A549 (cell line): ENCODE measurements around the gene ZNF775. TPM values are rescaled to one million over a fixed set of nuclear protein-coding genes. Genes with fewer than 3 reads are reported as not detected.

Source experiments
- ATAC-seq, 2 experiments: fragments of 200-7000 bp in 1 of 2; fragments of >200 bp in 1 of 2; cut with Nextera tagmentation in 1 of 2; cut with Tn5 transposase in 1 of 2; 3 replicates each; pipeline versions ENCODE4 v1.8.0 to v1.9.1; 2018 to 2020; ENCODE audit warnings: mild to moderate bottlenecking in 1 of 2, moderate library complexity in 1 of 2
- CTCF ChIA-PET: fragments of 300-600 bp; sonication (Branson Sonifier 250); formaldehyde crosslinking; extraction: SDS; loops from one replicate; lab custom pipeline; 2021; ENCODE audit warnings: antibody characterized with exemption, inconsistent platforms; lab: Yijun Ruan, JAX
- POLR2A ChIA-PET: fragments of 350-600 bp; formaldehyde crosslinking; extraction: SDS; loops from one replicate; lab custom pipeline; 2021; ENCODE audit warnings: antibody characterized with exemption, inconsistent platforms; lab: Yijun Ruan, JAX
- DNase-seq, 2 experiments: peaks; one replicate each; pipeline versions ENCODE4 v3.0.0 to v3.0.0-alpha.2; 2011 to 2016; ENCODE audit warnings: low read depth in 1 of 2, low spot score in 1 of 2
- FAIRE-seq: peaks from 2 replicates; lab custom pipeline; 2011; peaks lifted over from hg19 to GRCh38; lab: Jason Lieb, UNC
- H3K27ac ChIP-seq, 2 experiments: fragments of >200 bp; sonication (Bioruptor Twin); formaldehyde crosslinking; 3 replicates each; pipeline ENCODE4 v1.5.1; 2016 to 2017
- H3K4me1 ChIP-seq: fragments of >200 bp; sonication (Bioruptor Twin); formaldehyde crosslinking; 3 replicates; pipeline ENCODE4 v1.6.1; 2016
- H3K4me2 ChIP-seq: fragments of >200 bp; sonication (Bioruptor Twin); formaldehyde crosslinking; 3 replicates; pipeline ENCODE4 v1.6.1; 2016
- H3K4me3 ChIP-seq: fragments of >200 bp; sonication (Bioruptor Twin); formaldehyde crosslinking; 3 replicates; pipeline ENCODE4 v1.5.1; 2016
- H3K9me3 ChIP-seq: fragments of >200 bp; sonication (Bioruptor Twin); formaldehyde crosslinking; 3 replicates; pipeline ENCODE4 v1.6.1; 2016
- BHLHE40 ChIP-seq: IDR thresholded peaks from 2 replicates; pipeline ENCODE4 v1.6.1; 2012; ENCODE audit warnings: low read depth, low read length, inconsistent platforms
- CBX2 ChIP-seq: fragments of 200-600 bp; sonication (generic); IDR thresholded peaks from 2 replicates; pipeline ENCODE4 v1.6.1; 2016; ENCODE audit warnings: low read depth, mild to moderate bottlenecking, borderline replicate concordance
- EHF ChIP-seq: fragments of 250-450 bp; sonication (Bioruptor Pico); IDR thresholded peaks from 2 replicates; pipeline ENCODE4 v1.5.0; 2020; ENCODE audit warnings: mild to moderate bottlenecking
- EHMT2 ChIP-seq: fragments of 200-600 bp; sonication (generic); IDR thresholded peaks from 2 replicates; pipeline ENCODE4 v1.6.1; 2016; ENCODE audit warnings: antibody characterized with exemption, low read depth, mild to moderate bottlenecking, moderate library complexity
- ELK1 ChIP-seq: fragments of 150-350 bp; IDR thresholded peaks from 2 replicates; pipeline ENCODE4 v1.6.1; 2014; ENCODE audit warnings: low read depth, mild to moderate bottlenecking, low read length
- EP300 ChIP-seq, 2 experiments: fragments of >200 bp; sonication (Bioruptor Twin); formaldehyde crosslinking; IDR thresholded peaks; 2 replicates in 1 of 2; 3 replicates in 1 of 2; pipeline ENCODE4 v1.6.1; 2016 to 2017
- FOSB ChIP-seq: fragments of 250-450 bp; sonication (Bioruptor Pico); IDR thresholded peaks from 2 replicates; pipeline ENCODE4 v1.5.0; 2020; ENCODE audit warnings: mild to moderate bottlenecking, moderate library complexity
- FOSL2 ChIP-seq, 2 experiments: fragments of 450-650 bp in 1 of 2; fragments of >200 bp in 1 of 2; sonication (Bioruptor Twin) in 1 of 2; formaldehyde crosslinking; IDR thresholded peaks; 2 replicates each; pipeline versions ENCODE4 v1.5.0 to v1.6.1; 2016 to 2020; ENCODE audit warnings: mild to moderate bottlenecking in 1 of 2, moderate library complexity in 1 of 2
- HES2 ChIP-seq: fragments of >200 bp; sonication (Bioruptor Twin); formaldehyde crosslinking; IDR thresholded peaks from 2 replicates; pipeline ENCODE4 v1.6.1; 2016
- HEYL ChIP-seq: fragments of 250-450 bp; sonication (Bioruptor Pico); IDR thresholded peaks from 2 replicates; pipeline ENCODE4 v1.8.0; 2021; ENCODE audit warnings: mild to moderate bottlenecking, moderate library complexity
- KDM5A ChIP-seq: fragments of 200-600 bp; sonication (generic); IDR thresholded peaks from 2 replicates; pipeline ENCODE4 v1.6.1; 2016; ENCODE audit warnings: antibody characterized with exemption, mild to moderate bottlenecking
- MAFK ChIP-seq: fragments of 450-650 bp; IDR thresholded peaks from 2 replicates; pipeline ENCODE4 v1.6.1; 2014; ENCODE audit not compliant: partially characterized antibody
- MAX ChIP-seq: IDR thresholded peaks from 2 replicates; pipeline ENCODE4 v1.6.1; 2012
- MAZ ChIP-seq: fragments of 150-350 bp; IDR thresholded peaks from 2 replicates; pipeline ENCODE4 v1.6.1; 2014; ENCODE audit warnings: antibody characterized with exemption, low read depth, low read length, borderline replicate concordance
- MYC ChIP-seq: IDR thresholded peaks from 2 replicates; pipeline ENCODE4 v1.6.1; 2012; ENCODE audit warnings: mild to moderate bottlenecking, inconsistent platforms, low read length, improper control_type of control experiment, borderline replicate concordance
- NR3C1 ChIP-seq: fragments of >200 bp; sonication (Bioruptor Twin); formaldehyde crosslinking; IDR thresholded peaks from 3 replicates; pipeline ENCODE4 v1.6.1; 2017
- POLR2A ChIP-seq: IDR thresholded peaks from 2 replicates; pipeline ENCODE4 v1.6.1; 2012; ENCODE audit warnings: mild to moderate bottlenecking, low read length
- RARB ChIP-seq: fragments of 250-450 bp; sonication (Bioruptor Pico); IDR thresholded peaks from 2 replicates; pipeline ENCODE4 v1.8.0; 2021; ENCODE audit warnings: mild to moderate bottlenecking, moderate library complexity
- REST ChIP-seq: fragments of 200-600 bp; sonication (generic); IDR thresholded peaks from 2 replicates; pipeline ENCODE4 v1.6.1; 2016; ENCODE audit warnings: antibody characterized with exemption, mild to moderate bottlenecking, moderate library complexity
- RFX5 ChIP-seq: fragments of 450-650 bp; IDR thresholded peaks from 2 replicates; pipeline ENCODE4 v1.7.1; 2014; ENCODE audit warnings: antibody characterized with exemption, mild to moderate bottlenecking, moderate library complexity
- RNF2 ChIP-seq: fragments of 200-600 bp; sonication (generic); IDR thresholded peaks from 2 replicates; pipeline ENCODE4 v1.6.1; 2016; ENCODE audit warnings: low read depth, mild to moderate bottlenecking, antibody characterized with exemption, moderate library complexity, borderline replicate concordance
- SMC3 ChIP-seq: fragments of >200 bp; sonication (Bioruptor Twin); formaldehyde crosslinking; IDR thresholded peaks from 3 replicates; pipeline ENCODE4 v1.6.1; 2018; ENCODE audit warnings: inconsistent platforms
- TFCP2L1 ChIP-seq: fragments of 250-450 bp; sonication (Bioruptor Pico); IDR thresholded peaks from 2 replicates; pipeline ENCODE4 v1.5.0; 2021; ENCODE audit warnings: mild to moderate bottlenecking
- TP53 ChIP-seq: fragments of 250-450 bp; sonication (Bioruptor Pico); IDR thresholded peaks from 2 replicates; pipeline ENCODE4 v1.5.0; 2021; ENCODE audit warnings: mild to moderate bottlenecking, moderate library complexity
- ZFP36 ChIP-seq: fragments of 450-650 bp; IDR thresholded peaks from 2 replicates; pipeline ENCODE4 v1.6.1; 2014; ENCODE audit warnings: borderline replicate concordance; ENCODE audit not compliant: partially characterized antibody
- ZNF302 ChIP-seq: fragments of 250-450 bp; sonication (Bioruptor Pico); IDR thresholded peaks from 2 replicates; pipeline ENCODE4 v1.9.0; 2021; ENCODE audit warnings: inconsistent platforms, mild to moderate bottlenecking, moderate library complexity
- ZSCAN20 ChIP-seq: fragments of 250-450 bp; sonication (Bioruptor Pico); IDR thresholded peaks from 2 replicates; pipeline ENCODE4 v1.8.0; 2022; ENCODE audit warnings: mild to moderate bottlenecking, moderate library complexity
- WGBS: methylation state at CpG from one replicate; pipeline ENCODE4 v1.1.6; 2017; ENCODE audit errors: missing lambda C conversion rate; 5-methylcytosine and 5-hydroxymethylcytosine counted together
- polyA plus RNA-seq, 4 experiments: library from polyadenylated mRNA; depleted of rRNA in 3 of 4; stranded (reverse); fragments of >200 nt; fragmentation: RNase III in 1 of 4; extraction: RNeasy Plus Mini Kit Qiagen cat#74134 plus additional on column Dnase treatment in 1 of 4; gene quantifications; 2 replicates in 3 of 4; 3 replicates in 1 of 4; pipeline ENCODE4 v1.2.3, GENCODE V29; 2011 to 2017

The ZNF775 gene
- polyA plus RNA-seq, 2 of the 4 experiments (the other 2 are of a cell fraction), result 1.7 to 5.4 TPM

- ATAC-seq (no peak), FAIRE-seq (no peak), DNase-seq (no peak)
- Histone ChIP-seq H3K4me2 (no peak overlapping the region), H3K9me3 (peaks cover 16% of the 10 kb centered on the region; the same call in 1 of the 3 replicates), H3K27ac (no peak overlapping the region), H3K4me1 (no peaks in the 10 kb centered on the region; the same call in 2 of the 3 replicates), H3K4me3 (no peak overlapping the region)
- CTCF ChIA-PET, result interaction anchor here (0.8 to 3.4 kb wide), 2 partner anchors 9 to 29 kb away, joined by 4 to 19 read pairs; no protein-coding TSS in a partner anchor
- POLR2A ChIA-PET, result no interaction called here
- 51% methylated on average over 5 of the region's 5 CpGs for whole genome bisulfite sequencing
- TF ChIP-seq FOSB (CRISPR knock-in tag) (no peak), EP300 (IDR thresholded peaks at IDR 0.05) (no peak), FOSL2 (IDR thresholded peaks at IDR 0.05) (no peak), FOSL2 (CRISPR knock-in tag; IDR thresholded peaks at IDR 0.05) (no peak), ZFP36 (no peak), KDM5A (no peak)
Measured at GRCh38 chr7:150346922-150347321, 32.2 kb upstream of the ZNF775 start.

GRCh38 chr7:150351587-150352194, 27.4 kb upstream of the ZNF775 start:
- ChIA-PET CTCF (no interaction called here), POLR2A (no interaction called here)
- ATAC-seq, result peak; percentile 74 to 76
- peak overlapping the region; percentile 19; the same call in 2 of the 3 replicates for H3K4me2 ChIP-seq
- peaks cover 3% of the 10 kb centered on the region; the same call in 1 of the 3 replicates for H3K4me1 ChIP-seq
- 50% methylated on average over 8 of the region's 8 CpGs for WGBS
- no peak for FAIRE-seq
- no peak for DNase-seq
- H3K27ac ChIP-seq, result no peak overlapping the region
- H3K9me3 ChIP-seq, result no peaks in the 10 kb centered on the region
- H3K4me3 ChIP-seq, result no peak overlapping the region
- TF ChIP-seq HES2 (no peak), RNF2 (no peak), SMC3 (no peak), FOSB (CRISPR knock-in tag) (no peak), RARB (no peak), CBX2 (no peak), EHF (CRISPR knock-in tag) (no peak), REST (no peak), ELK1 (no peak), MAX (no peak), KDM5A (no peak), ZNF302 (CRISPR knock-in tag) (no peak), NR3C1 (no peak), TP53 (CRISPR knock-in tag) (no peak), POLR2A (no peak)

- H3K4me3 ChIP-seq, result no peak overlapping the region
- DNase-seq, result no peak
- WGBS, result 69% methylated on average over 1 of the region's 1 CpG
- no peak overlapping the region for H3K27ac ChIP-seq
- TF ChIP-seq ZSCAN20 (CRISPR knock-in tag) (no peak), BHLHE40 (no peak), HEYL (CRISPR knock-in tag) (no peak), POLR2A (no peak), TFCP2L1 (no peak), CBX2 (no peak), ZFP36 (no peak), MAFK (no peak), RFX5 (no peak), EHMT2 (no peak), MAZ (no peak), KDM5A (no peak), MYC (no peak), FOSB (CRISPR knock-in tag) (no peak)
- no peaks in the 10 kb centered on the region for H3K9me3 ChIP-seq
- peaks cover 3% of the 10 kb centered on the region; the same call in 1 of the 3 replicates for H3K4me1 ChIP-seq
- ChIA-PET CTCF (interaction anchor here (0.6 to 3.7 kb wide), 15 partner anchors 10 to 329 kb away, joined by 3 to 44 read pairs (median 4); partner anchors contain the start of genes RARRES2 and REPIN1), POLR2A (no interaction called here)
- no peak overlapping the region for H3K4me2 ChIP-seq
- no peak for ATAC-seq
- FAIRE-seq, result no peak
Measured at GRCh38 chr7:150355666-150356059, 23.5 kb upstream of the ZNF775 start.
